ENCODE results near the gene ROBO1. TPM values are rescaled to one million over a fixed set of nuclear protein-coding genes. Genes with fewer than 3 reads are reported as not detected.
"Not testable (repeated sequence)": the region's sequence is repeated elsewhere in the genome, so short reads cannot be mapped to it uniquely, and the experiment has no call there.

Gene ROBO1
- under 1 TPM in 1 of 2 donors, not detected in 1; 0.12 TPM for total RNA-seq

- peaks cover 8 to 11% of the 10 kb centered on the region in 2 donors for H3K9me3 Mint-ChIP-seq
- ATAC-seq (no peak), DNase-seq (ENCODE audit: low spot score in 2 of 2) (no peak)
- peaks cover 0 to 4% of the 10 kb centered on the region in 2 donors for H3K36me3 Mint-ChIP-seq
- no peak within 1 kb of the TSS for H3K27ac Mint-ChIP-seq
These were observed at the start of gene ROBO1 for GRCh38 chr3:79767905-79768267. ROBO1 (minus strand) TSS chr3:79767998.

DNA sequence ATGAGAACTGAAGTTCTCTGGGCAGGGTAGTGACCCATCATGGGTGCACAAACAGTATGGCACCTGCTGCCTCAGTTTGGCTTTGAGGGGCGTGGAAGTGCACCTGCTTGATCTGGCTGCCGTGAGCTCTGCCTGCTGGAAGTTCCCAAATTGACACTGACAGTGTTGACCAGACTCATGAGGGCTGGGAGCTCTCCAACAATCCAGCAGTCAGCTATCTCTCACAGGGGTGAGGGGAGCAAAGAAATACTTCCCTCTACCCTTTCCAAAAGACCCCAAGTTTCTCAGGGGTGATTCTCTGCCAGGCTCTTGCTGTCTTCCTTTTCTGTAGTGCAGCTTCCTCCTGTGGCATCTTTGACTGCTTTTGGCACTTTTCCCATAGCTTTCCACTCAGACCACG, 49.4 kb upstream of the ROBO1 start:
- no peak overlapping the region for H3K27ac Mint-ChIP-seq
- peaks cover 15 to 33% of the 10 kb centered on the region in 2 donors for H3K9me3 Mint-ChIP-seq
- peaks cover 0 to 19% of the 10 kb centered on the region in 2 donors for H3K36me3 Mint-ChIP-seq
- no peak for DNase-seq (ENCODE audit: low spot score in 2 of 2)
- ATAC-seq = no peak

GRCh38 chr3:79815478-79815877, 47.7 kb upstream of the ROBO1 start:
- Mint-ChIP-seq H3K9me3 (peaks cover 15 to 29% of the 10 kb centered on the region in 2 donors), H3K27ac (no peak overlapping the region), H3K36me3 (peaks cover 0 to 19% of the 10 kb centered on the region in 2 donors)
- DNase-seq (ENCODE audit: low spot score in 2 of 2) (no peak), ATAC-seq (no peak)

- peaks cover 0 to 5% of the 10 kb centered on the region in 2 donors for H3K36me3 Mint-ChIP-seq
- H3K27ac Mint-ChIP-seq = no peak overlapping the region
- DNase-seq (ENCODE audit: low spot score in 2 of 2) (no peak), ATAC-seq (no peak)
- H3K9me3 Mint-ChIP-seq = peaks cover 3 to 10% of the 10 kb centered on the region in 2 donors
These were observed 42.8 kb upstream of the ROBO1 start for GRCh38 chr3:79810581-79810980.

DNA sequence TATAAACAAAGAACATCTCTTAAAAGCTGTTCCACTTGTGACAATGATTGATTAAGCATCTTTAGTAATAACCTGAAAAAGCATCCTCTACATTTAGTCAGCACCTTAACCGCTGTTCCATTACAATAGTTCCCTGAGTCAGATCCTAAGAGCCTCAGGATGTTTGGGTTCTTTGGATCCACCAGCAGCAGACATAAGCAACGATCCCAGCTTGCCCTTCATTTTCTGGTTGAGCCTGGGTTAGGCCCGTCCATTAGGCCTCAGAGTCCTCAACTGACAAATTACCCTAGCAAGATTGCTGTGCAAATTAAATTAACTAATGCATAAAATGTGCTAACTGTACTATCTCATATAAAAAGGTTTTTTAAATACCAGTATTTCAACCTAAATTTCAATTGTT, 42.3 kb upstream of the ROBO1 start:
- no peak for ATAC-seq
- Mint-ChIP-seq H3K27ac (no peak overlapping the region), H3K36me3 (peaks cover 0 to under 1% of the 10 kb centered on the region in 2 donors), H3K9me3 (peaks cover 3 to 6% of the 10 kb centered on the region in 2 donors)
- DNase-seq (ENCODE audit: low spot score in 2 of 2) = no peak

- Mint-ChIP-seq H3K9me3 (peaks cover 3 to 5% of the 10 kb centered on the region in 2 donors), H3K27ac (no peak overlapping the region), H3K36me3 (no peaks in the 10 kb centered on the region)
- ATAC-seq (no peak), DNase-seq (ENCODE audit: low spot score in 2 of 2) (no peak)
These were observed 41.3 kb upstream of the ROBO1 start for GRCh38 chr3:79809106-79809505.

DNA sequence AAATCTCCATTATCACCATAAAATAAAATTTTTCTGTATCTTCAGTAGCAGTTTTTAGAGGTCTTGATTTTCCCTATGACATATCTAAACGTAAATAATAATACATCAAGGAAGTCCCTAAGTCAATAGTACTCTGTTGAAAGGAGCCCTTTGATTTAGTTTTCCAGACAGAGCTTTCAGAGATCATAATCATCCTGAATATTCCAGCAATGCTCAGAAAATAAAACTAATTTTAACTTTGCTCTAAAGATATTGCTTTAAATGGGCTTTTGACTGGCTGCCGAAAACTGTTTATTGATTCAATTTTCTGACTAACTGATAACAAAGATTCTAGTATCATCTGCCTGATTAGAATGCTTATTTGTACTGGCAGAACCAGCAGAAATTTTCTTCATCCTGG, 40.7 kb upstream of the ROBO1 start:
- no peak for DNase-seq (ENCODE audit: low spot score in 2 of 2)
- Mint-ChIP-seq H3K36me3 (no peaks in the 10 kb centered on the region), H3K9me3 (peaks cover 3 to 5% of the 10 kb centered on the region in 2 donors), H3K27ac (no peak overlapping the region)
- ATAC-seq = no peak

DNA sequence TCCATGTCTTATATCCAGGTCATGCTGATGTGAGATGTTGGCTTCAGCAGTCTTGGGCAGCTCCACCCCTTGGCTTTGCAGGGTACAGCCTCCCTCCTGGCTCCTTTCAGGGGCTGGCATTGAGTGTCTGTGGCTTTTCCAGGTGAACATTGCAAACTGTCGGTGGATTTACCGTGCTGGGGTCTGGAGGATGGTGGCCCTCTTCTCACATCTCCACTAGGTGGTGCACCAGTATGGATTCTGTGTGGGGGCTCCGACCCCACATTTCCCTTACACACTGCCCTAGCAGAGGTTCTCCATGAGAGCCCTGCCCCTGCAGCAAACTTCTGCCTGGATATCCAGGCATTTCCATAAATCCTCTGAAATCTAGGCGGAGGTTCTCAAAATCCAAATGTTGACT, 22.4 kb upstream of the ROBO1 start:
- ATAC-seq; H3K36me3 Mint-ChIP-seq; H3K27ac Mint-ChIP-seq; DNase-seq (ENCODE audit: low spot score in 2 of 2): not testable (repeated sequence)
- peaks cover 8 to 14% of the 10 kb centered on the region in 2 donors for H3K9me3 Mint-ChIP-seq

GRCh38 chr3:79773291-79773690, 5.5 kb upstream of the ROBO1 start:
- H3K27ac Mint-ChIP-seq = no peak overlapping the region
- no peak for DNase-seq (ENCODE audit: low spot score in 2 of 2)
- no peak for ATAC-seq

GRCh38 chr3:79769229-79769628, 1.4 kb upstream of the ROBO1 start:
- no peak overlapping the region for H3K27ac Mint-ChIP-seq
- peaks cover 4 to 5% of the 10 kb centered on the region in 2 donors for H3K36me3 Mint-ChIP-seq
- peaks cover 6 to 12% of the 10 kb centered on the region in 2 donors for H3K9me3 Mint-ChIP-seq
- ATAC-seq (no peak), DNase-seq (ENCODE audit: low spot score in 2 of 2) (no peak)

More at GRCh38 chr3:79773291-79773690, 5.5 kb upstream of the ROBO1 start:
- peaks cover 4 to 5% of the 10 kb centered on the region in 2 donors for H3K36me3 Mint-ChIP-seq
- peaks cover 6 to 21% of the 10 kb centered on the region in 2 donors for H3K9me3 Mint-ChIP-seq

DNA sequence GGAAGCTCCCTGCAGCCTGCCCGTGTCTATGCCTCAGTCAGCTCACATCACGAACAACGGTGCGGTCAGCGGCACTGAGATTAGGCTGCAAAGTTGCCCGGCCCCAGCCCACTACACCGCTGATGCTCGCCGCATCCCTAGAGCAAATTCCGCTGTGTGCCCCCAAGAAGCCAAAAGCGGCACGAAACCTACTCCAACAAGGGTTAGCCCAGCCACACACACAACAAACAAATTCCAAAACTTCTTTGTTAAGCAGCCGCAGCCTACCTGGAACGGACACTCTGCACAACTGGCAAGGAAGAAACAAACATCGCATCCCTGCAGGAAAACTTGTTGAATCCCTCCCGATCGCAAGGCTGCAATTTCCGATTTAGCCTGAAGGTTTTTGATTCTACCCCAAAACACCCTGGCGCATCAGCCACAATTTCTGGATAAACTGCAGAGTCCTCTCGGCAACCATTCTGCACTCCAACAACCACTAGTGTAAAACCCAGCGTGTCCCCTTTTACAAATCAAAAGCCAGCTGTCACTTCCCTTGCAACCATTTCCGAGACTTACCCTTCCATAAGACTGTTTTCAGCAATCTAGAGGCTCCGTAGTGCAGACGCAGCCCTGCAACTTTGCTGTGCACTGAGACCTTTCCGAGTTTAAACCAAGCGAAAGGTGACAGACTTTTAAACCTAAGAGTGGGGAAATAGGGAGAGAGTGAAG, 449 bp downstream of the ROBO1 start:
- no peak for ATAC-seq

DNA sequence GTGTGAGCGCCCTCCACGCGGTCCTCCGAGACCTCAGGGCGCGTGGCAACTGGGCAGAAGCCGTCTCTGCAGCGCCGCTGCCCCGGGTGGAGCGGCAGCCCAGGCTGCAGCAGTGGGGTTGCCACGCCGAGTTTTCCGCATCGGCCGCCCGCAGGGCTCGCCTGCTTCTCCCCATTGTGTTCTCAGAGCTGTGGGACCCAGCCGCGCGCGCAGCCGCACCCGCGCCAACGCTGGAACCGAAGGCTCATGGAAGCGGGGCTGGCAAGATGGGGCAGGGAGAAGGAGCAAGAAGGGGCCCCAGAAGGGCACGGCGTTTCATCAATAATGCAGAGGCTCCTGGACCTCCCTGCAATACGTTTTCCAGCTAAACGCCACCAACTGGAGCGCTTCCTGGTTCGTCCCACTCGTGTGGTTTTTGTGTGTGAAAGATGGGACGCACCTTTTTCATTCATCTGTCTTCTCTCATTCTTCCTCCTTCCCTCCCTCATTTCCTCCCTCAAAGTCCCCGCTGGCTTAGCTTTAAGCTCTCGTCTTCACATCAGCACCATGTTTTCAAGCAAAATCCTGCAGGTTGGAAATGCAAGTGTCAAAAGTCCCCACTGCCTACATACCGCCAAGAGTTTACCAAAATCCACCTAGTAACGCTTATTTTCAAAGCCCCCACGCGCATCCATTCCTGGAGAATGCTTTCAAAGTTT, 1.2 kb downstream of the ROBO1 start:
- H3K36me3 Mint-ChIP-seq = peaks cover 0 to 4% of the 10 kb centered on the region in 2 donors
- DNase-seq (ENCODE audit: low spot score in 2 of 2) = no peak
- peaks cover 11 to 17% of the 10 kb centered on the region in 2 donors for H3K9me3 Mint-ChIP-seq
- no peak for ATAC-seq
- H3K27ac Mint-ChIP-seq = no peak overlapping the region

More for the DNA sequence above, 449 bp downstream of the ROBO1 start:
- Mint-ChIP-seq H3K27ac (no peak overlapping the region), H3K36me3 (peaks cover 0 to 4% of the 10 kb centered on the region in 2 donors), H3K9me3 (peaks cover 10 to 11% of the 10 kb centered on the region in 2 donors)
- DNase-seq (ENCODE audit: low spot score in 2 of 2) = no peak

- Mint-ChIP-seq H3K9me3 (peaks cover 11 to 20% of the 10 kb centered on the region in 2 donors), H3K36me3 (peaks cover 0 to 4% of the 10 kb centered on the region in 2 donors), H3K27ac (no peak overlapping the region)
- ATAC-seq (no peak), DNase-seq (ENCODE audit: low spot score in 2 of 2) (no peak)
These were observed 1.9 kb downstream of the ROBO1 start for GRCh38 chr3:79765911-79766310.

DNA sequence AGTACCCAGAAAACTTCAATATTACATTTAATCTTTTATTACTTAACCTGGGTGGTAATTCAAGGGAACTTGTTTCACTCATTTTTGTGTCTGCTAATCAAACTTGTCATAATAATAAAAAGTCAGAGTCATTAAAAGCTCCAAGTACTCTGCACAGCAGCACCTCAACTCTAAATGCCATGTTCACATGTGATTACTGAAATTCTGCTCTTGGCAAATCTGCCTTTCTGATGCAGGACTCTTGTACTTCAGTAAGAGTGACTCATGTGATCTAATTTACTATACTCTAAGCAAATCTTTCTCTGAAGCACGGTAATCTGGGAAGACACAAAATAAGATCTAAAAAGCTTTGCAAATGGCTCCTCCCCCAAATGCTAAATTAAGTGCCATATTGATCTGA, 6.4 kb downstream of the ROBO1 start:
- no peak for DNase-seq (ENCODE audit: low spot score in 2 of 2)
- no peak overlapping the region for H3K27ac Mint-ChIP-seq
- no peak for ATAC-seq
- H3K36me3 Mint-ChIP-seq = peaks cover 0 to 4% of the 10 kb centered on the region in 2 donors
- peaks cover 17 to 20% of the 10 kb centered on the region in 2 donors for H3K9me3 Mint-ChIP-seq

- H3K36me3 Mint-ChIP-seq = no peaks in the 10 kb centered on the region
- ATAC-seq = no peak
- H3K9me3 Mint-ChIP-seq = peaks cover 13 to 31% of the 10 kb centered on the region in 2 donors
- no peak overlapping the region for H3K27ac Mint-ChIP-seq
- no peak for DNase-seq (ENCODE audit: low spot score in 2 of 2)
These were observed 16.1 kb downstream of the ROBO1 start for GRCh38 chr3:79751703-79752102.

- peaks cover 0 to 8% of the 10 kb centered on the region in 2 donors for H3K36me3 Mint-ChIP-seq
- no peak for DNase-seq (ENCODE audit: low spot score in 2 of 2)
- peaks cover 31 to 34% of the 10 kb centered on the region in 2 donors for H3K9me3 Mint-ChIP-seq
- no peak overlapping the region for H3K27ac Mint-ChIP-seq
- no peak for ATAC-seq
These were observed 30.3 kb downstream of the ROBO1 start for GRCh38 chr3:79737530-79737929.

DNA sequence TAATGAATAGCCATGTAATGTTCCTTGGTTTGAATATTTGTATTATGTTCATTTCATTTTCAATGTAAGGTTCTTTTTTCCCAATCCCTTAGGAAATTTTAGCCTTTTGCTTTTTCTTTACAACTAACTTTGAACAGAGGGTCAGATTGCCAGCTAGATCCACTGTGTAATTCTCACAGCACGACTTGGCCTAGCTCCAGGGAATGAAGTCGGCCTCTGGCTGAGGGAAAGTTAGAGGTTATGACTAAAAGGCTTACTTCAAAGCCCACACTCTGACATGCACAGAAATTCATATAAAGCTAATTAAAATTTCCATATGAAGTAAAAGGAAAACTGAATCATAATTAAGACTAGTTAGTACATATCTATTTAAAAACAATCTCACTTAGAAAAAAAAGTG, 38.7 kb downstream of the ROBO1 start:
- ATAC-seq = no peak
- DNase-seq (ENCODE audit: low spot score in 2 of 2) = no peak
- no peak overlapping the region for H3K27ac Mint-ChIP-seq
- no peaks in the 10 kb centered on the region for H3K36me3 Mint-ChIP-seq
- peaks cover 15 to 27% of the 10 kb centered on the region in 2 donors for H3K9me3 Mint-ChIP-seq
